Ammon's horn (tissue), 1 donor: ENCODE measurements around the gene SRSF6.
"Not testable (repeated sequence)": the region's sequence is repeated elsewhere in the genome, so short reads cannot be mapped to it uniquely, and the experiment has no call there.

Experiments
- DNase-seq: peaks from one replicate; pipeline ENCODE4 v3.0.0-alpha.2; 2016; ENCODE audit warnings: low spot score

Gene SRSF6

DNA sequence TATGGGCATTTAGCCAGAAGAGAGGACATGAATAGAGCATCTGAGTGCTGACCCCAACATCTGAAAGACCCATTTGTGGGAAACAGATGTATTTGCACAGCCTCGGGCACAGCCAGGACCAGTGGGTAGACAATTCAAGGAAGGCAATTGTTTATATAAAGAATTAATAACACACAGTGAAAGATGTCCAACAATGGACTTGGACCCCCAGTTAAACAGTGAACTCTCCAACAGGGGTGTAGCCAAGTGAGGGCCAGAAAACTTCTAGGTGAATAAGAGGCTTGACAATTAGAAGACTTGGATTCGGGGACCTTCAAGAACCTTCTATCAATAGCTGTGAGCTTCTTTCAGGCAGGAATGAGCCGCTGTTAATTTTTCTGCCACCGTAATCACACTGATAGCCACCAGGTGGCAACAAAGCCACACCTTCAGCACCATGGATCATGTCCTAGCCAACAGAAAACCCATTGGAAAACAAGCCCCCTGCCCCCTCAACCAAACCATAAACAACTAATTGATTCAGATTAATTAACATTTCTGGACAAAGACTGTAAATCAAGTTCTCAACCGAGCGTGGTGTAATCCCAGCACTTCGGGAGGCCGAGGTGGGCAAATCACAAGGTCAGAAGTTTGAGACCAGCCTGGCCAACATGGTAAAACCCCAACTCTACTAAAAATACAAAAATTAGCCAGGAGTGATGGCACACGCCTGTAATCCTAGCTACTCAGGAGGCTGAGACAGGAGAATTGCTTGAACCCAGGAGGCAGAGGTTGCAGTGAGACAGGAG is 8.8 kb upstream of the SRSF6 start:
- DNase-seq = peak; percentile 65

DNA sequence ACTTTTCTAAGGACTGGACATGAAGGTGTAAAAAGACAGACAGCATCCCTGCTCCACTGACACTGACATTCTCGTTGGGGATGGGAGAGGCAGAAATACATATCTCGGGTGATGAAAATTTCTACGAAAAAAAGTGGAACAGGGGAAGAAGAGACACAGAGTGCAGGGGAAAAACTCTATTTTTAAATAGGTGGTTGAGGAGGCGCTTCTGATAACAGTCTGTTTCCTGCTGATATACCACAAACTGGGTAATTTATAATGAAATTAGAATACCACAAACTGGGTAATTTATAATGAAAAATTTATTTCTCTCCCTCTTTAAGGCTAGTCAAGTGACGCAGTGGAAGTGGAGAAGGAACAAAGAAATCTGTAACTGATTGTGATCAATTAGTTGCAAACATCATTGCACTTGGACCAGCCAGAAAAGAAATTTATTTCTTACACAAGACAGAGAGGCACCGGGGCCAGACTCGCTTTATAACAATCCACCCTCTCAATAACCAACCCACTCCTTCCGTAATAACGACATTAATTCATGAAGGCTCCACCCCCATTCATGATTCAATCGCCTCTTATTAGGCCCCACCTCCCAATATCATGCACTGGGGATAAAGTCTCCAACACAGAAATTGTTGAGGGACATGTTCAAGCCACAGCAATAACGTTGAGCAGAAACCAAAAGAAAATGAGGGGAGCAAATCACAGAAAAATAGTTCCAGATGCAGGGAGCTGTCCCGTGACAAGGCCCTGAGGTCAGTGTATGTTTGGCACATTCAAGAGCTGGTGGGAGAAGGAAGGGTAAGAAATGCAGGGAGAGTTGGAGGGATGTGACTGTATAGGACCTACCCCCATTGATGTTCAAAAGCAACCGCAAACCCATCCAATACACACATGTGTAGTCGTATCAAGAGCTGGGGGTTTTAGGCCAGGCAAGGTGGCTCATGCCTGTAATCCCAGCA is 6.6 kb upstream of the SRSF6 start:
- DNase-seq = no peak

DNA sequence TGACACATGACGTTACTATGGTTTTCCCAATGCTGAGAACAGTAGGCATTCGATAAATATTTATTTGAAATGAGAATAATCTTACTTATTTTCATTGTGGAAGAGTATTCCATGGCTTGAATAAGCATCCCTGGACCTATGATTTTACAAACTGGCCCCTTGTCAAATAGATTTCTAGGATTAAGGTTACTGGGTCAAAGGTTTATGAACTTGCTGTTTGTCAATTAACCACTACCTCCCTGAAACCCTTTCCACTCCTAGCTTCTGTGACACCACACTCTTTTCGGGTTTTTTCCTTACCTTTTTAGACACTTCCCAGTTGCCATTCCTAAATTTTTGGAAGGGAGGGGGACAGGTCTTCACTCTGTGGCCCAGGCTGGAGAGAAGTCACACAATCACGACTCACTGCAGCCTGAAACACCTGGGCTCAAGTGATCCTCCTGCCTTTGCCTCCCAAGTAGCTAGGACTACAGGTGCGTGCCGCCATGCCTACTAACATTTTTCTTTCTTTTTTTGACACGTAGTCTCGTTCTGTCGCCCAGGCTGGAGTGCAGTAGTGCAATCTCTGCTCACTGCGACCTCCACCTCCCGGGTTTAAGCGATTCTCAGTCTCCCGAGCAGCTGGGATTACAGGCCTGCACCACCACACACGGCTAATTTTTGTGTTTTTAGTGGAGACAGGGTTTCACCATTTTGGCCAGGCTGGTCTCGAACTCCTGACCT is 5.1 kb upstream of the SRSF6 start:
- DNase-seq = no peak

DNA sequence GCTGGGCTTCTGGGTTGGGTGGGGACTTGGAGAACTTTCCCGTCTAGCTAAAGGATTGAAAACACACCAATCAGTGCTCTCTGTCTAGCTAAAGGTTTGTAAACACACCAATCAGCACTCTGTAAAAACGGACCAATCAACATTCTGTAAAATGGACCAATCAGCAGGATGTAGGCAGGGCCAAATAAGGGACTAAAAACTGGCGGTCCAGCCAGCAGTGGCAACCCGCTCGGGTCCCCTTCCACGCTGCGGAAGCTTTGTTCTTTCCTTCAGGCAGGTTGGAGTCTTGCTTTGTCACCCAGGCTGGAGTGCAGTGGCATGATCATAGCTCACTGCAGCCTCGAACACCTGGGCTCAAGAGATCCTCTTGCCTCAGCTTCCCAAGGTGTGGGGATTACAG is 1.4 kb upstream of the SRSF6 start:
- not testable (repeated sequence) for DNase-seq

DNA sequence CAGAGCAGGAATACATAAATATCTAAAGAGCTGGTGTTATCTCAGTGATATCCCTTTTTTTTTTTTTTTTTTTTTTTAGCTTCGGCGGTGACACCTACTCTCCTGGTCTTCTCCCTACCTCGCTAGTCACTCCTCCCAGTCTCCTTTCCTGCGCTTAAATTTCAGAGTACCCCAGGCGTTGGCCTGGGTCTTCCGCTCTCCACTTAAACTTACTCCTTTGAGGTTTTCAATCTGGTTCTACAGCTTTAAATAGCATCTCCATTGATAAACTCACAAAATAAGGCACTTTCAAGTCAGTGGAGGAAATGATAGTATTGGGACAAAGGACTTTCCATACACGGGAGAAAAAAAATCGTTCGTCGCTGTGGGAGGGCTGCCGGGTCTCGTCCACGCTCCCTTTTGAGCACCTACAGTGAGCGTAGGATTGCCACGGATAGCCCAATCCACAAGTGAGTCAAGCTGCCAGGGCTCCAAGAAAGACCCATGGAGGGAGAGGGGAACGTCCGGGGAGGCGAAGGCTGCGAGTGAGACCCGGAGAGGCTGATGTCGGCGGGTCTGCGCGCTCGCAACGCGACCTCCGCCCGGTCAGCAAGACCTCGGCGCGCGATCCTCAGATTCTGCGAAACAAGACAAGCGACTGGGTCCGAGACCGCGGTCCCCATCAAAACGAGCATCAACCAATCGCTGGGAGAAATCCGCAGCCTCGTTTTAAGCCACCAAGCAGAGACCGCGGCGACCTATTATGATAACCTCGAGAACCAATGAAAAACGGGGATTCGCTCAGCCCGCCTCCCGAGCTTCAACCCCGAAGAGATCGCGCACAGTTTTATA is 672 bp upstream of the SRSF6 start:
- peak; percentile 96 for DNase-seq

DNA sequence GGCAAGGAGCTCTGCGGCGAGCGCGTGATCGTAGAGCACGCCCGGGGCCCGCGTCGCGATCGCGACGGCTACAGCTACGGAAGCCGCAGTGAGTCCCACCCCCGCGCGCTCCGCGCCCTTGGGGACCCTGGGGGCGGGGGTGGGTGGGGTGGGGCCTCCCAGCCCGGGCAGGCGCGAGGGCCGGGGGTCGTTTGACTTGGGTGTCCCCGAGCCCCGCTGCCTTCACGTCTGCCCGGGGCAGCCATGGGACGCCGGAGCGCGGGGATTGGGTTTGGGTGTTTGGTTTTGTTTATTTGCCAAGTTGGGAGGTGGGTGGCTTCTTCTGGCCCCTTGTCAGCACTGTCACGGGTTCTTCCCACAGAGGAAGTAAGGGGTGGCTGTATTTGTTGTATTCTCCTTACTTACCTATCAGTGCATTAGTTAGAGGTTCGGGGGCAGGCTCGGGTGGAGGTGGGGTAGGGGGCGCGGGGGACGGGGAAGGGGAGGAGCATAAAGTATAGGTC is 777 bp downstream of the SRSF6 start:
- no peak for DNase-seq

DNA sequence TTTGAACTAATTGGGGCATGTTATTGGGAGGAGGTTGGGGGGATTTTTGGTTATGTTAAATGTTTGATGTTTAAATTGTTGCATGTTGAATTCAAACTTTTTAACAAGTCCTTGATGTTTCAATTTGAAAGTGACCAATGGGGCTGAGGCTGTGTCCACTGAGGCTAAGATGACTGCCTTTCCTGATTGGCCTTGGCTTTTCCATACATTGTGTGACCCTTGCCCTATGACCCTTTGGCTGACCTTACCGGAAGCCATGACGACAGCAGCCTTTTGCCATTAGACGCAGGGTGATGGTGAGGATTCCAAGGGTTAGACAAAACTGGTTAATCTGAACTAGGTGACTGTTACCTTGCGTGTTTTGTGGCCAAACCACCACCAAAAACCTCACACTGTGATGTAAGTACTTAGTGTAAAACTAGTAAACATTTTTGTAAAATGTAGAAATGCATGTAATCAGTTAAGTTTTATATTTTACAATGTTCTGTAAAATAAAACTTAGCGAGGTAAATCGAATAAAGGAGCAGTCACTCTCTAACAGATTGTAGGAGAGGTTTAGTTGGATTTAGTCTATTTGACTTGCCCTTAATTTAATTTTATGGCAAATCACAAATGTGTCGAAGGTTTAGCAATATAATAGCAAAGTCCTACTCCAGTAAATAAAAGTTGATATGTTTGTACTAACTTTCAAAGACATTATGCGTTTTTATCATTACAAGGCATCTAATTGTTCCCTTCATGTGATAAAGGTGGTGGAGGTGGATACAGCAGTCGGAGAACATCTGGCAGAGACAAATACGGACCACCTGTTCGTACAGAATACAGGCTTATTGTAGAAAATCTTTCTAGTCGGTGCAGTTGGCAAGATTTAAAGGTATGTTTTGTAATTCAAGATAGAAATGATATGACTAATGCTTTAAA is 1.6 kb downstream of the SRSF6 start:
- DNase-seq = no peak

DNA sequence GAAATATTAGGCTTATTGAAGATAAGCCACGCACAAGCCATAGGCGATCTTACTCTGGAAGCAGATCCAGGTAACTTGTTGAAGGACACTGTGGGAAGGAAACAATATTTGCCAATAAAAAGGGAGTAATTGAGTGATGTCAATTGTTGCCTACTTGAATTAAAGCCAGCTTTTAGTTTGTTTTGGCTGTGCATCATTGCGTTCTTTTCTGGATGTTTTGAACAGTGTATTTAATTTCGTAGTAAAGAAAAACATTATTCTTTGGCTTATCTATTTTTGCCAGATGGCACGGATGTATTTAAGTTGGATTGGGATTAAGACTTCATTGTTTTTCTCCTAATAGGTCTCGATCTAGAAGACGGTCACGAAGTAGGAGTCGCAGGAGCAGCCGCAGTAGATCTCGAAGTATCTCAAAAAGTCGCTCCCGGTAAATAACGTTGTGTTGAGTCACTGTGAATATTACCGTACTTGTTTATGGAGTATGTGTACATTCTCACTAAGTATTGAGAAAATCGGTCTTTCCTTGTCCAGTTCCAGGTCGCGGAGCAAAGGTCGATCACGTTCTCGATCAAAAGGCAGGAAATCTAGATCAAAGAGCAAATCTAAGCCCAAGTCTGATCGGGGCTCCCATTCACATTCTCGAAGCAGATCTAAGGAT is 2.6 kb downstream of the SRSF6 start:
- no peak for DNase-seq

DNA sequence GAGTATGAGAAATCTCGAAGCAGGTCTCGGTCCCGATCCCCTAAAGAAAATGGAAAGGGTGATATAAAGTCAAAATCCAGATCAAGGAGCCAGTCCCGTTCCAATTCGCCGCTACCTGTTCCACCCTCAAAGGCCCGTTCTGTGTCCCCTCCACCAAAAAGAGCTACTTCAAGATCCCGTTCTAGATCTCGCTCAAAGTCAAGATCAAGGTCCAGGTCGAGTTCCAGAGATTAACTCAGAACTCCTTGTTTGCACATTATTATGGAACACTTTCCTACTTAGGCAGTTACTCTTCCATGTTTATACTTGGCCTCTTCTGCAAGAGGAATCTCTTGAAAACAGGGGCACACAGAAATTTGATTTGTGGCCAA is 3.1 kb downstream of the SRSF6 start:
- no peak for DNase-seq

DNA sequence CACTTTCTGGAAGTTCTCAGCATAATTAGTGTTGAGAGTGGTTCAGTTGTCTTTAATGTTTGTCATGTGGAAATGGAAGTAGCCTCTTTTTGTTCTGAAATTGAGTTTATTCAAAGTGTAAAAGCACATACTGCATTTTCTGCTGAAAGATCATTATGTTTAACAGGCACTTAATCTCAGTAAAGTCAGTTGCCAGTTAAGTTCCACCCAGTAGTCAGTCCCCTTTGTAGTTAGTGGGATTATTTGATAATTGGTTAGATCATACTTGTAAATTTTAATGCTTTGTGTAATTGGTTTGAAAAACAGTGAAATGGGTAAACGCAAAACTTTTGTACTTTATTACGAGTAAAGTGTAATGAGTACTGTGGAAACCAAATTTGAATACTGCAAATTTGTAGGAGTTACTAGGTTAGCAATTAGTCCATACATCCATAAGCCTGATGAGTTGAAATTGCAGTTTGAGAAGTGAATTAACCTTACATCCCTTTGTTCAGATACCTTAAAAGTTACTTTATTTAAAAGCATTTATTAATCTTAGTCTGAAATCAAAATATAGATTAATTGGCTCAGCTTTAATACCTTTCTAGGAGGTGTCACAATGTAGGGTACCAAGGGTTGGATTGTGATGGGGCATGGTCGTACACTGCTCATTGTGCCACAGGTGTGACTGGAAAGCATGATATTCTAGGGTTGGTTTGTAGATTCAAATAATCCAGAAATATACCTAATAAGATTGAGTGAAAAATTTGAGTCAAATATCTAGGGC is 4.4 kb downstream of the SRSF6 start:
- DNase-seq = no peak

DNA sequence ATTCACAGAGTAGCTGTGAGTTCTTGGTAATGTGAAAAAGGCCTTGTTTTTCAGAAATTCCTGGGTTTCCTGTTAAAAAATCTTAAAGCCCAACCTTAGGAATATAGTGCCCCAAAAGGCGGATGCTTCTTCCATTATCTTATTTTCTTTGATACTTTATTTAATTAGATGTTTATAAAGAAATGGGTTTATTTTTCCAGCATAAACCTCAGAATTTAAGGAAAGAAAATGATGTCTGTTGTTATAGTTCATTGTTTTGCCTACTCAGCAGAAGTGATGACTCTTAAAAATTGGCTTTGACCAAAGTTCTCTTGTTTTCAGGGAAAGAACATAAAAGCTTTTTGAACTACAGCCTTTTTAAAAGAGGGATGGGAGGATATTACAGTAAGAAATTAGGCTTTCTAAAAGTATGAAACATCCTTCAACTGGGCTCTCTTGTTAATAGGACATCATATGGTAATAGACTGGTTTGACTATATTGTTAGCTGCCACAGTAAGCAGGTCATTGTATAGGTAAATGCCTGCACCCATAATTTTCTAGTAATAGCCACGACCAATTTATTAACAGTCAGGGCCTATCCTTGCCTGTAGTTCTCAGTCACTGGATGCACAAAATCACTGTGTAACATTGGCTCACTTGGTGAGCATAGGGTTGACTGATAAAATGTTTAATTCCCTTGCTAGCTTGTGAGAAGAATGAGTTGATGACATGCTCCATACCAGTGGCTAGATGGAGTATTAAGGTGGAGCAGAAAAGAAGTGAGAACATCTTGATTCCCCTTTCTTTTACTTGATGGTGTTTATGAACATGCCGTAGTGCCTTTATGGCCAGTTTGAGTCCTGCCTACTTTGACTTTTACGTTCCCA is 5.2 kb downstream of the SRSF6 start:
- DNase-seq = no peak

DNA sequence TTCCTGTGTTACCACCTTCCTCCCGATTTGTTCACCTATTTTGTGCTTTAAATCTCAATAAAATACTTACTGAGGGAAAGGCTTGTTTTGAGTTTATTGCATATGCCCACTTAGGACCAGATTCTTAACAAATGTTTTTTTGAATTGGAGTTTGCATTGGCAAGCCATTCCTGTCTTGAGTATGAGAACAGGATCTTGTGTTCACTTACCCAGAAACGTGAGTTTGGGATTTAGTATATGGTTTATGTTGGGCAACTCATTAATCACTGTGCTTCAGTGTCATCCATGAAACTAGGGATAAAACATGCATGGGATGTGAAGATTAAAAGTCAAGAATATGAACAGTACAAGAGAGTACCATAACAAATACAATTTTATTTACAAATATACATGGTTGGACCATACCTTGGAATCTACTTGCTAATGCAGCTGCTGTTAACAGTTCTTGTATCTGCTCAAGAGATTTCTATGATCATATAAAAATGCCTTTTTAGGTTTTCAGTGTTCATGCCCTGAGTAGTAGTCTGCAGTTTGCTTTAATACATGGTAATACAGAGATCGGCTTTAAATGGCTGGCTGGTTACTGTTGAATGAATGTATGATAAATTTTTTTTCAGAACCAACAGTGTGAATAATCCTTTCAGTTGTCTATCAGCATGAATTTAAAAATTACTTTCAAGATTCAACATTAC is 6.0 kb downstream of the SRSF6 start:
- no peak for DNase-seq

DNA sequence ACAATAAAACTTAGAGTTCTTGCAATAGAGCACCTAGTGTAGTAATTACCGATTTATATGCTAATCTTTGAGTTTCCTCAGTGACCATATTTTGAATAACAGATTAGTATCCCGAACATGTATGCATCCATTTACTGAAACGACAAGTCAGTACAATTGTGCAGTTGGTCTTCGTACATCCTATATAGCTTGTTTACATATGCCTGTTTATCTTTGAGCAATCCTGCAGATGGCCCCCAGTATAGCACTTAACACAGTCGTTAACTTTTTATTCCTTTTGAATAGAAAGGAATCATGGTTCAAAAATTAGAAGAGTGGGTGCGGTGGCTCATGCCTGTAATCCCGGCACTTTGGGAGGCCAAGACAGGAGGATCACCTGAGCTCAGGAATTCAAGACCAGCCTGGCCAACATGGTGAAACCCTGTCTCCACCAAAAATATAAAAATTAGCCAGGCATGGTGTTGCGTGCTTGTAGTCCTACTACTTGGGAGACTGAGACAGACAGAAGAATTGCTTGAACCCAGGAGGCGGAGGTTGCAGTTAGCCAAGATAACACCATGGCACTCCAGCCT is 6.6 kb downstream of the SRSF6 start:
- DNase-seq = no peak

DNA sequence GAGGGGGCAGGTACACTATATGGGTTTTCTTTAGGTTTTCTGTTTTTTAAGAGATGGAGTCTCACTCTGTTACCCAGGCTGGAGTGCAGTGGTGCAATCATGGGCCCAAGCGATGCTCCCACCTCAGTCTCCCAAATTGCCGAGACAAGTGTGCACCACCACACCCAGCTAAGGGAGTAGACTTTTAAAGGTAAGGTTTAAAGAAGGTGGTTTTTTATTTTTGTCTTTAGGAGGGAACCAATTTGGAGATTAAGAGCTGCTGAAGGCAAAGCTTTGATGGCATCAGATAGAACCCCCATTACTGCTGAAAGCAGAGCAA is 7.9 kb downstream of the SRSF6 start:
- no peak for DNase-seq

DNA sequence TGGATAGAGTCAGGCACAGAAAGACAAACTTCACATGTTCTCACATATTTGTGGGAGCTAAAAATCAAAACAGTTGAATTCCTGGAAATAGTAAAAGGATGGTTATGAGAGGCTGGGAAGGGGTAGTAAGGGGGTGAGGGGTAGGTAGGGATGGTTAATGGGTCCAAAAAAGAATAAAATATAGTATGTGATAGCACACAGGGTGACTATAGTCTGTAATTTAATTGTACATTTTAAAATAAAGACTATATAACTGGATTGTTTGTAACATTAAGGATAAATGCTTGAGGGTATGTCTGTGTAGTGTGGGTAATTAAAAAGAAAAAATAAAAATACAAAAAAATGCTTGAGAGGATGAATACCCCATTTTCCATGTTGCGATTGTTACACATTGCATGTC is 9.9 kb downstream of the SRSF6 start:
- DNase-seq = no peak

DNA sequence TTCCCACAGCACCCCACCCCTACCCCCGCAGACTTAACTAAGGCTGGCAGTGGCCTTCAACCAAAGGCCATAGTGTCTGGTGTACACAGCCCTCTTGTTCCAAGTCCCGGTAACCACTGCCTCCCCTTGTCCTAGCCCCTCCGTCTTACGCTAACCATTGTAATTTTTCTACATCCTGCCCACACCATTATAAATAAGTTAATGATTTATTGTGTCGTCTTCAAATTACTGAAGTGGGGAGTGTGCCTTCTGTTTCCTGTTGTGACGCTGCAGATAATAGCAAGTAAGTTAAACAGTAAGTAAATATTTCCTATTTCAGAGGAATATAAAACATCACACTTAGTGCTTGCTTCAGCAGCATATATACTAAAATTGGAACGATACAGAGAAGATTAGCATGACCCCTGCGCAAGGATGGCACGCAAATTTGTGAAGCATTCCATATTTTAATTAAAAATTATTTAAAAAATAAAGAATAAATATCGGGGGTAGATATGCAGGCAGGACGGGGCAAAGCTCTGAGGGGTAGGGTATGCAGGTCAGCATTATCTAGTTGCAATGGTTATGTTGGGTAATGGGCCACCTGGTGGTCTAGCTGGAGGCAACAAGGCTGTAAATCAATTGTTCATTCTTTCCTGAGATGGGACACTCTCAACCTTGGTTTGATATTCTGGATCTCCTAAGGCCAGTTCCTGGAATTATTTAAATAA is 15.1 kb downstream of the SRSF6 start:
- no peak for DNase-seq

DNA sequence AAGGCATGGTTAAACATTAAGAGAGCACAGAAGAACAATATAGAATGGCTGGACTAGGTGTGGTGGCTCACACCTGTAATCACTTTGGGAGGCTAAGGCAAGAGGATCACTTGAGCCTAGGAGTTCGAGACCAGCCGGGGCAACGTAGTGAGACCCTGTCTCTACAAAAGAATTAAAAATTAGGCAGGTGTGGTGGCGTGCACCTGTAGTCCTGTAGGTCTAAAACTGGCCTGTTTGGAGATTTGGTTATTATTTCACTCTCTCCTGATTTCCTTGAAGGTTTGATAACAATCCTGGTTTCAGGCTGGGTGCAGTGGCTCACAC is 15.6 kb downstream of the SRSF6 start:
- DNase-seq = no peak
